Chondrocyte (in vitro differentiated cells): ENCODE data around the gene SNED1. TPM values are rescaled to one million over a fixed set of nuclear protein-coding genes. Genes with fewer than 3 reads are reported as not detected.

Experiments
- DNase-seq: peaks from one replicate; pipeline ENCODE4 v3.0.0; 2021; ENCODE audit warnings: mixed read lengths, low spot score
- H3K27ac Mint-ChIP-seq: one replicate; pipeline ENCODE4 v1.8.0; 2021; ENCODE audit warnings: mild to moderate bottlenecking, moderate library complexity, mixed read lengths; ENCODE audit not compliant: unreplicated experiment
- H3K27me3 Mint-ChIP-seq: 2 replicates; pipeline ENCODE4 v1.8.0; 2021; ENCODE audit warnings: low read depth, mixed read lengths
- H3K36me3 Mint-ChIP-seq: 2 replicates; pipeline ENCODE4 v1.8.0; 2021; ENCODE audit warnings: low read depth, mixed read lengths
- H3K4me1 Mint-ChIP-seq: 2 replicates; pipeline ENCODE4 v1.8.0; 2021; ENCODE audit warnings: low read depth, mild to moderate bottlenecking, mixed read lengths
- H3K4me3 Mint-ChIP-seq: one replicate; pipeline ENCODE4 v1.8.0; 2021; ENCODE audit warnings: mild to moderate bottlenecking, moderate library complexity, mixed read lengths; ENCODE audit not compliant: unreplicated experiment
- H3K9me3 Mint-ChIP-seq: 2 replicates; pipeline ENCODE4 v1.8.0; 2021; ENCODE audit warnings: low read depth, mixed read lengths
- CTCF ChIP-seq: fragments of 200-600 bp; sonication (generic); IDR thresholded peaks from 2 replicates; pipeline ENCODE4 v1.5.0; 2021; ENCODE audit warnings: antibody characterized with exemption, mild to moderate bottlenecking, moderate library complexity
- total RNA-seq: library from RNA; stranded (reverse); gene quantifications from 3 replicates; pipeline ENCODE4 v1.2.1, GENCODE V29; 2021

Gene SNED1
- total RNA-seq, 1 donor from 2014 or later, result 1.9 TPM

DNA sequence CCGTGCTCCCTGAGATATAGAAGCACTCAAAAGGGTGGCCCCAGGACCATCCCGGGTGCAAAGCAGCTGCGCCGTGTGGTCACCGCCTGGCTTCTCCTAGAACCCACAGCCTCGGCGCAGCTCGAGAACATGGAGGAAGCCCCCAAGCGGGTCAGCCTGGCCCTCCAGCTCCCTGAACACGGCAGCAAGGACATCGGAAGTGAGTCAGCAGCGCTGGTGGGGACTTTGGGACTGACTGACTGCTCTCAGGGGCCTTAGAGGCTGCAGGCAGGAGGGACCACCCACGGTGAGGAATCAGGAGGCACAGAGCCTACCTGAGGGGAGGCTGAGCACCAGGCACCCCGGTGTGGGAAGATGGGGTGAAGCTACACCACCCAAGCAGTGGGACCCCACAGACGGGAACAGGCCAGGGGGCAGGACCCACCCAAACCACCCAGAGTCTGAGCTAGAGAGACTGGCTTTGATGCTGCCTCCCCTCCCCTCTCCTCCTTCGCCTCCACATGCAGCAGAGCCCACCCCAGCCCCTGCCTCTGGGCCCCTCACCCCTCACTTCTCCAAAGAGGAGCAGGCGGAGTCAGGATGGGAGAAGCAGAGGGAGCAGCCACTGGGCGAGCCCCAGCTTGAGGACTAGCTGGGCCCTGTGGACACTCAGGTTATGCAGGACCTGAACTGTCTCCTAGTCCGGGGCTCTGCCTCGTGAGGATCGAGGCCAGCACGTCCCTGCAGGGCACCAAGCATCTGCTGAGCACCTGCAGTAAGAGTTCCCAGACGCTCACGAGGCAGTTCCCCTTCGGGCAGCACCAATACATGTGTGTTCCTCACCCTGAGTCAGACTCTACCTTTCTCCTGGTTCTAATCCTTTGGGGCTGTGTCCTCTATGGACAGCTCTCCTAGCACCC lies 75.0 kb downstream of the SNED1 start:
- H3K9me3 Mint-ChIP-seq, result no peaks in the 10 kb centered on the region
- H3K27ac Mint-ChIP-seq, result no peak overlapping the region
- no peak for DNase-seq
- H3K4me3 Mint-ChIP-seq, result no peak overlapping the region
- H3K36me3 Mint-ChIP-seq, result peaks cover 2% of the 10 kb centered on the region
- no peak for TF ChIP-seq CTCF
- peaks cover 23% of the 10 kb centered on the region for H3K27me3 Mint-ChIP-seq
- no peaks in the 10 kb centered on the region for H3K4me1 Mint-ChIP-seq

DNA sequence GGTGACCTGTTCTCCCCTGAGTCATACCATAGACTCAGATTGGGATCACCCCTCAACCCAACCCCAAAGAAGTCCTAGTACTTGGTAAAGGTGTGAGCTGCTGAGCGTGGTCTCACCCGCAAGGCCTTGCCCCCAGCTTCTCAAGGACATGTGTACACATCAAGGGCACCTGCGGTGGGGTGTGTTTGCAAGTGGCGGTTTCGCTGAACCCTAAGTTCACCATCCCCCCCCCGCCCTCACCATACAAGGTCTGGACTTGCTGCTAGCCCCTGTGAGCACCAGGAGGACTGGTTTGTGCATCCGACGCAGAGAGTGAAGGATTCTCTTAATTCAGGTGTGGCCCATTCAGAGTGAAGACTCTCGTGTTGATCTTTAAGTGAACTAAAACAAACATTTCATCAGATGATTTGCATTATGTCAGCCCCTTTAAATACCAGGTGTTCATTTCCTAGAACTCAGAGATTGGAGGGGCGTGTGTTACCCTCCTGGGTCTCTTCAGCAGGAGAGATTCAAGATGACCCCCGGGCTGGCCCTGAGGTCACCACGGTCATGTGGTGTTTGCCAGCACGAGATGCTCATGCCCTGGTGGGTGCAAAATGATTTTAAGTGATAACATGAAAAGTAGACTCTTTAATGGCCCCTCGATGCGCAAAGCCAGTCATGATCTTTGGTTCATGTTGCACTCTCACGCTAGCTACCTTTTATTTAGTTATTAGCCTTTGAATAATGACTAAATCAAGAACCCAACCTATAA lies 75.8 kb downstream of the SNED1 start:
- H3K4me1 Mint-ChIP-seq, result no peaks in the 10 kb centered on the region
- H3K36me3 Mint-ChIP-seq, result peaks cover 2% of the 10 kb centered on the region
- TF ChIP-seq CTCF, result no peak
- H3K27me3 Mint-ChIP-seq, result peaks cover 19% of the 10 kb centered on the region
- H3K27ac Mint-ChIP-seq, result no peak overlapping the region
- H3K9me3 Mint-ChIP-seq, result no peaks in the 10 kb centered on the region
- DNase-seq, result no peak
- H3K4me3 Mint-ChIP-seq, result no peak overlapping the region

DNA sequence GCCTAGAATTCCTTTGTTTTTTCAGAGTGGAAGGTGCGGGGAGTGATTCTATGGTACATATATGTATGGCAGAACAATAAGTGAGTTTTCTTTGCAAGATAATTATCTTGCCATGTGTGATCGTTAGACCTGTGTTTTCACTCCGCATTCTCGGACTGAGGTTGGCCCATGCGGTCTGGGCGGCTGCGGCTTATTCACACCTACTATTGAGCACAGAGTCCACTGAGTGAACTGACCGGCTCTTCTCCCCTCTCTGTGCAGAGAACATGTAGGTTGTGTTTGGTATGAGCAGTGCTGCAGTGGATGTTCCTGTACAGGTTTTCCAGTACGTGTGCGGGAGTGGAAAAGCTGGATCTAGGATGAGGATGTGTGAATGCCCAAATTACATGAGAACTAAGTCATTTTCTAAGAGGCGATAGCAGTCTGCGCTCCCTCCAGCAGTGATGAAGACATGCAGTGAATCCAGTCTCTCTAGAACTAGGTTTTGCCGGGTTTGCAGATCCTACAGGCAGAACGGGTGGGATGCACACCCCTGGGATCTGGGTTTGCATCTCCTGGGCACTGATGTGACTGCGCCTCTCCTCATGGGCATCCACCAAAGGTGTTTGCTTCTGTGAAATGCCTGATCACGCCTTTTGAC lies 76.6 kb downstream of the SNED1 start:
- H3K36me3 Mint-ChIP-seq, result peaks cover 2% of the 10 kb centered on the region
- no peak overlapping the region for H3K27ac Mint-ChIP-seq
- no peak for TF ChIP-seq CTCF
- peaks cover 19% of the 10 kb centered on the region for H3K27me3 Mint-ChIP-seq
- H3K4me3 Mint-ChIP-seq, result no peak overlapping the region
- no peak for DNase-seq
- no peaks in the 10 kb centered on the region for H3K9me3 Mint-ChIP-seq
- no peaks in the 10 kb centered on the region for H3K4me1 Mint-ChIP-seq

GRCh38 chr2:241080405-241081189 lies 82.2 kb downstream of the SNED1 start:
- peaks cover 11% of the 10 kb centered on the region for H3K9me3 Mint-ChIP-seq

More at GRCh38 chr2:241080405-241081189, 82.2 kb downstream of the SNED1 start:
- no peak overlapping the region for H3K27ac Mint-ChIP-seq
- no peaks in the 10 kb centered on the region for H3K4me1 Mint-ChIP-seq
- H3K4me3 Mint-ChIP-seq, result no peak overlapping the region
- no peak for DNase-seq
- TF ChIP-seq CTCF, result no peak
- H3K27me3 Mint-ChIP-seq, result no peaks in the 10 kb centered on the region
- H3K36me3 Mint-ChIP-seq, result peaks cover 8% of the 10 kb centered on the region
